Hematopoietic multipotent progenitor cell treated with erythropoietin and hydrocortisone succinate and interleukin-3 and kit ligand, for 8 days (in vitro differentiated cells): Measurements from ENCODE around the gene DICER1.
"Not testable (repeated sequence)": the region's sequence is repeated elsewhere in the genome, so short reads cannot be mapped to it uniquely, and the experiment has no call there.

Source experiments
- DNase-seq: peaks from one replicate; pipeline ENCODE4 v3.0.0-alpha.2; 2015

Gene DICER1, protein sequence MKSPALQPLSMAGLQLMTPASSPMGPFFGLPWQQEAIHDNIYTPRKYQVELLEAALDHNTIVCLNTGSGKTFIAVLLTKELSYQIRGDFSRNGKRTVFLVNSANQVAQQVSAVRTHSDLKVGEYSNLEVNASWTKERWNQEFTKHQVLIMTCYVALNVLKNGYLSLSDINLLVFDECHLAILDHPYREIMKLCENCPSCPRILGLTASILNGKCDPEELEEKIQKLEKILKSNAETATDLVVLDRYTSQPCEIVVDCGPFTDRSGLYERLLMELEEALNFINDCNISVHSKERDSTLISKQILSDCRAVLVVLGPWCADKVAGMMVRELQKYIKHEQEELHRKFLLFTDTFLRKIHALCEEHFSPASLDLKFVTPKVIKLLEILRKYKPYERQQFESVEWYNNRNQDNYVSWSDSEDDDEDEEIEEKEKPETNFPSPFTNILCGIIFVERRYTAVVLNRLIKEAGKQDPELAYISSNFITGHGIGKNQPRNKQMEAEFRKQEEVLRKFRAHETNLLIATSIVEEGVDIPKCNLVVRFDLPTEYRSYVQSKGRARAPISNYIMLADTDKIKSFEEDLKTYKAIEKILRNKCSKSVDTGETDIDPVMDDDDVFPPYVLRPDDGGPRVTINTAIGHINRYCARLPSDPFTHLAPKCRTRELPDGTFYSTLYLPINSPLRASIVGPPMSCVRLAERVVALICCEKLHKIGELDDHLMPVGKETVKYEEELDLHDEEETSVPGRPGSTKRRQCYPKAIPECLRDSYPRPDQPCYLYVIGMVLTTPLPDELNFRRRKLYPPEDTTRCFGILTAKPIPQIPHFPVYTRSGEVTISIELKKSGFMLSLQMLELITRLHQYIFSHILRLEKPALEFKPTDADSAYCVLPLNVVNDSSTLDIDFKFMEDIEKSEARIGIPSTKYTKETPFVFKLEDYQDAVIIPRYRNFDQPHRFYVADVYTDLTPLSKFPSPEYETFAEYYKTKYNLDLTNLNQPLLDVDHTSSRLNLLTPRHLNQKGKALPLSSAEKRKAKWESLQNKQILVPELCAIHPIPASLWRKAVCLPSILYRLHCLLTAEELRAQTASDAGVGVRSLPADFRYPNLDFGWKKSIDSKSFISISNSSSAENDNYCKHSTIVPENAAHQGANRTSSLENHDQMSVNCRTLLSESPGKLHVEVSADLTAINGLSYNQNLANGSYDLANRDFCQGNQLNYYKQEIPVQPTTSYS (N-terminal part only)

DNA sequence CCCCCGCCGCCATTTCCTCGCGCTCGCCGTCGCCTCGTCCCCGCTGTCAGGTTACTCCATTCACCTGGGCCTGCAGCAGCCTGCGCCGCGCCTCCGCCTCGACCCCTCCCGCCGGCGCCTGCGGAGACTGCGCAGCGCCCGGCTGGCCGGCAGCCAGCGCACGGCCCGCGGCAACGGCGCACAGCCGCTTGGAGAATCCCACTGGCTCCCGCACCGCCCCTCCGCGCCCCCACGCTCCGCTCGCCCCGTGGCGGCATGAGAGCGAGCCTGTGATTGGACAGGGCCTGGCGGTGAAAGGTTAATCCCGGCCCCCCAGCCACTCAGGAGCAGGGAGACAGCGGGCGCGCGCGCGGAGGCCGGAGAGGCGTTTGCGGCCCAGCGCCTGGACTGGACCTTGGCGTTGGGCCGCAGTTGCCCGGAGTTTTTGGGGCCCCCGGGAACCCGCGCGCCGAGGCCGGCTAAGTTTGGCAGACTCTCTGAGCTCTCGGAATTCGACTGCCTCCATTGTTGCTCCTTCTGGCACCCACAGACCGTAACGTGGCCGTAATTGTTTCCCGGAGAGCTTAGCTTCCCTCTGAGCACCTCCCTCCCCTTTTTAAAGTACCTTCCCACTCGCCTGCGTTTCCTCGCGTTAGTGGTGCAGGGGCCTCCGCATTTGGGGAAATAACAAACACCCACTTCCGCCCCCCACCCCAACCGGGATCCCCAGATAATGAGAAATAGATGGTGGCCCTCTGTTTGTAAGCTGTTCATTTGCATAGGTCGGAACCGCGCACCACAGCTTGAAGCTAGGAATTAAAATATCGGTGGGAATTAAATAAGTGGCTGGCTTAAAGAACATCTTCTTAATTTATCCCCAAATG is at the start of gene DICER1:
Gene DICER1, minus strand, starts transcription at position 203 of the 863 bp plus-strand sequence. CDS start 24,071 bp downstream, outside the sequence.
- DNase-seq: peak; percentile 93

DNA sequence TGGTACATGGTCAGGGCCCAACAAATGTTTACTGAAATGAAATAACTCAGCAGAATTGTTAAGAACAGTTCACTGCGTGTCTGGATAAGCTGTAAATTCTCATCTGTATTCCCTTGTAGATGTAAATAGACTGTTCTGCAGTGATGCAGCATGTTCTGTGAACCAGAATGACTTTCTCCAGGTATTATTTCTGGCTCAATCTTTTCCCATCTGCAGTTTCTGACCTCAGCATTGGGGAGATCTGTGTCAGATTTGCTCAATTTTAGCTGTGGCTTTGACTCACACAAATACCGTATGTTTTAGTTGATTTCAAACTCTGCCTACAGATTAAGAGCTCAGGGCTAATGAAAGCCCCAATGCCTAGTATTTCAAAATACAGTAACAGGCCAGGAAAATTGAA is 49.2 kb upstream of the DICER1 start:
- DNase-seq: no peak

GRCh38 chr14:95204705-95205104 is 47.4 kb upstream of the DICER1 start:
- DNase-seq: no peak

- not testable (repeated sequence) for DNase-seq
Observed at GRCh38 chr14:95201745-95202144, 44.4 kb upstream of the DICER1 start.

- DNase-seq: no peak
Observed at GRCh38 chr14:95200404-95200803, 43.1 kb upstream of the DICER1 start.

GRCh38 chr14:95199298-95199983 is 42.1 kb upstream of the DICER1 start:
- no peak for DNase-seq

DNA sequence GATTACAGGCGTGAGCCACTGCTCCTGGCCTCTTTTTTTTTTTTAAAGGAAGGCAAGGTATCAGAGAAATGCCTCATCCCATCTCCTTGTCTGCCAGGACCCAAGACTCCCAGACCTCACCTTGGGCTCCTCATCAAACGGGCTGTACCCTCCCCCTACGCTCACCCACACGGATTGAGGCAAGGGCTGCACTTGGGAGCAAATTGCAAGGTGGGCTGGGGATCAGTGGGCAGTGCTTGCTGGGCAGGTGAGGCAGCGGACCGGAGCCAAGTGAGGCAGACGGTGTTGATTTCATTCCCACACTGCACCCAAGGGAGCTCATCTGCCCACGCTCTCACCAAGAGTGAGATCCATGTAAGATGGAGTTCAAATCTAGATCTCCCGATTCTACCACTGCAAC is 41.0 kb upstream of the DICER1 start:
- DNase-seq: no peak

GRCh38 chr14:95197551-95197950 is 40.2 kb upstream of the DICER1 start:
- no peak for DNase-seq

GRCh38 chr14:95196826-95197545 is 39.7 kb upstream of the DICER1 start:
- no peak for DNase-seq

DNA sequence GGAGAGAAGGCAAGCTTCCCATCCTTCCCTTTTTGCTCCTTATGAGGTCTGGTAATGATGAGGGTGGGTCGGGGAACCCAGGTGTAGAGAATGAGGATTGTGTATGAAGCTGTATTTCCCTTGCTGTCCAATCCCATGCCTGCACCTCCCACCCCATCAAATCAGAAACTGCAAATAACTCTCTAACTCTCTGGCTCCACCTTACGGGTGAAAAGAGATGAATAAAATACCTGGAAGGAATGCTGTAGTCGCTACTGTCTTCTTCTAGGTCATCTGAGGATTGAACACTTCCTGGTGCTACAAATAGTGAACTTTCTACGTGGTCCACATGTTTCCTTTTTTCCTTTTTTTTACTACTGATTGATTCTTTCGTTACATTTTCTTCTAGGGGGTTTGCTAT is 38.9 kb upstream of the DICER1 start:
- peak; percentile 70 for DNase-seq

DNA sequence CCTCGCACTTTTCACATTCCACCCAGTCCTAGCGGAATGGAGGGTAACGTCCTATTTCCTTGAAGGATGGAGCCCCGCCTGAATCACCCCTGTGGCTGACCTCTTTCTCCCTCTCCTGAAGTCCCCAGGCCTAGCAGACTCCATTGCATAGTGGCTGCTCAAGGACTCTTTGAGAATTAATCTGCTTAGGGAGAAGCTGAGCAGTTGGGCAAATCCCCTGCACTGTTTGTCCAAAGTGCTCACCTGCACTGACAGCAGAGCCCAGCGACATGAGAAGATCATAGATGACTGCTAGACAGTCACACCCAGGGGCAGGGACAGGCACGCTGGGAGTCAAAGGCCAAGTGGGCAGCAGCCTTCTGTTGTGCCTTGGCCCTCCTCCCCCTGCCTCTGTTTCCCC is 37.7 kb upstream of the DICER1 start:
- DNase-seq: no peak

- no peak for DNase-seq
Observed at GRCh38 chr14:95193081-95193480, 35.8 kb upstream of the DICER1 start.

- DNase-seq: peak; percentile 45
Observed at GRCh38 chr14:95192311-95192710, 35.0 kb upstream of the DICER1 start.

GRCh38 chr14:95191445-95192199 is 34.3 kb upstream of the DICER1 start:
- peak; percentile 25 for DNase-seq

DNA sequence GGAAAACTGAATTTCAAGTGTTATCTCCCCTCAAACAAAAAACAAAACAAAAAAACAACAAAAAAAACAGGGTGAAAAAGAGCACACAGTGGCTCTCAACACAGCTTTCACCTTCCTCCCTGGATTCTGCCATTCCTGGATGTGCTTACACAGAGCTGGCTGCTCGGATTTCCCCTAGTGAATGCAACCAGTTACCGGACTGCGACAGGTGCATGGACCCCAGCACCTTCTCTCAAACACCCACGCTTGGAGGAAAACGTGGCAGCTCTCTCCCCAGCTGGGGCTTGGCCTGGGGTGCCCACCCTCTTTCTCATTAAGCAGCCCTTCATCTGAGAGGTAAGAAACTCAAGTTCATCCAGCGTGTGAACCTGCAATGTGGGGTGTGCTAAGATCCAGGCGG is 33.5 kb upstream of the DICER1 start:
- no peak for DNase-seq

GRCh38 chr14:95190346-95190840 is 33.1 kb upstream of the DICER1 start:
- DNase-seq: no peak

- DNase-seq: no peak
Observed at GRCh38 chr14:95189367-95190132, 32.2 kb upstream of the DICER1 start.

- DNase-seq: no peak
Observed at GRCh38 chr14:95188380-95188779, 31.1 kb upstream of the DICER1 start.

GRCh38 chr14:95185767-95186392 is 28.6 kb upstream of the DICER1 start:
- peak; percentile 92 for DNase-seq
